Mesodermal cell (in vitro differentiated cells): ENCODE measurements around the gene FHIT.

Experiments used
- H3K27ac ChIP-seq: 2 replicates; pipeline ENCODE4 v1.7.0; 2013; ENCODE audit warnings: mild to moderate bottlenecking, low read depth, low read length, moderate library complexity; ENCODE audit not compliant: severe bottlenecking
- H3K36me3 ChIP-seq: 2 replicates; pipeline ENCODE4 v1.7.1; 2013; ENCODE audit warnings: mild to moderate bottlenecking, low read length, moderate library complexity; ENCODE audit not compliant: control insufficient read depth, insufficient read depth
- H3K4me1 ChIP-seq: one replicate; pipeline ENCODE4 v1.7.1; 2013; ENCODE audit warnings: mild to moderate bottlenecking, low read length; ENCODE audit not compliant: insufficient read depth, control insufficient read depth, poor library complexity, severe bottlenecking
- H3K4me3 ChIP-seq: 2 replicates; pipeline ENCODE4 v1.7.0; 2013; ENCODE audit warnings: low read length, control low read depth, mild to moderate bottlenecking; ENCODE audit not compliant: insufficient read depth, poor library complexity, severe bottlenecking; ENCODE audit errors: extremely low read depth
- H3K9me3 ChIP-seq: 2 replicates; pipeline ENCODE4 v1.7.1; 2013; ENCODE audit warnings: mild to moderate bottlenecking, low read length, moderate library complexity; ENCODE audit not compliant: control insufficient read depth
- WGBS, 2 experiments: methylation state at CpG; one replicate each; pipeline ENCODE4 v1.1.5; 2013; ENCODE audit warnings: missing lambda C conversion rate in 2 of 2; ENCODE audit not compliant: insufficient coverage in 2 of 2; 5-methylcytosine and 5-hydroxymethylcytosine counted together

The FHIT gene

GRCh38 chr3:60094392-60094947 lies 1156.8 kb downstream of the FHIT start:
- no peaks in the 10 kb centered on the region for H3K9me3 ChIP-seq
- no peaks in the 10 kb centered on the region for H3K36me3 ChIP-seq
- no peak overlapping the region for H3K4me3 ChIP-seq
- WGBS, 2 experiments, result 91 to 93% methylated on average over 2 to 3 of the region's 3 CpGs
- H3K4me1 ChIP-seq, result peaks cover 6% of the 10 kb centered on the region
- no peak overlapping the region for H3K27ac ChIP-seq

- whole genome bisulfite sequencing, 2 experiments, result no CpG with 5 or more reads among the region's 3 CpGs
- no peaks in the 10 kb centered on the region for H3K36me3 ChIP-seq
- no peak overlapping the region for H3K4me3 ChIP-seq
- H3K9me3 ChIP-seq, result peaks cover 5% of the 10 kb centered on the region
- no peaks in the 10 kb centered on the region for H3K4me1 ChIP-seq
- no peak overlapping the region for H3K27ac ChIP-seq
Observed at GRCh38 chr3:60090548-60090947, 1160.7 kb downstream of the FHIT start.

- Histone ChIP-seq H3K36me3 (no peaks in the 10 kb centered on the region), H3K4me3 (no peak overlapping the region), H3K27ac (no peak overlapping the region), H3K9me3 (peaks cover 6% of the 10 kb centered on the region), H3K4me1 (no peaks in the 10 kb centered on the region)
- 65% methylated on average over 2 of the region's 2 CpGs; no CpG with 5 or more reads in 1 of the 2 experiments for WGBS, 2 experiments
Observed at GRCh38 chr3:60086811-60087210, 1164.4 kb downstream of the FHIT start.

GRCh38 chr3:60085649-60086048 lies 1165.6 kb downstream of the FHIT start:
- Histone ChIP-seq H3K36me3 (no peaks in the 10 kb centered on the region), H3K27ac (no peak overlapping the region), H3K4me1 (no peaks in the 10 kb centered on the region), H3K4me3 (no peak overlapping the region), H3K9me3 (peaks cover 6% of the 10 kb centered on the region)

DNA sequence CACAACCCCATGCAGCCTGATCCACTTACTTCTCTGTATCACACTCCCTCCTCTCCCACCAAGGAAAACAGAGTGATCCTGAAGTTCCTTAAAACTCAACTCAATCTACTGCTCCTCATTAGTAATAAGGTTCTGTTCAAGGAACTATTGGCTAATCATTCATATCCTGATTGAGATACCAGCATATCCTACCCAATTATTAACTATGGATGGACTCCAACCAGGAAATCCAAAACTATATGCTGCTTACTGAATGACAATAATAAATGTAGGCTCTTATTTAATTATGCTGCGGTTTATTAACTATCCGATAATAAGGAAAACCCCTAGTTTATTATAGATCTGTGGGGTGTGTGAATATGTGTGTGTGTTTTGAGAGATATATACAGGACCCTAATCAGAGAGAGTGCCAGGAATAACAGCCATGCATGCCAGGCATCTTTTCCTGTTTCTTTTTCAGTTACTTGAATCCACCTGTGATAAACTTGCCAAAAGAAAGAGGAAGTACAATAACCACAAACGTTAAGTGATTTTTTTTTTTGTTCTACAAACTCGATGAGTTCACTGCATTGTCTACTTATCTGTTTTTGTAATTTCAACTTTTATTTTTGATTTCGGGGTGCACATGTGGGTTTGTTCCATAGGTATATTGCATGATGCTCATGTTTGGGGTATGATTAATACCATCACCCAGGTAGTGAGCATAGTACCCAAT lies 1169.7 kb downstream of the FHIT start:
- Histone ChIP-seq H3K27ac (no peak overlapping the region), H3K4me1 (no peaks in the 10 kb centered on the region), H3K9me3 (peaks cover 6% of the 10 kb centered on the region), H3K36me3 (no peaks in the 10 kb centered on the region), H3K4me3 (no peak overlapping the region)
- no CpG with 5 or more reads among the region's 5 CpGs for WGBS, 2 experiments

GRCh38 chr3:60080648-60081047 lies 1170.6 kb downstream of the FHIT start:
- no peak overlapping the region for H3K4me3 ChIP-seq
- 80 to 100% methylated on average over 1 of the region's 1 CpG for WGBS, 2 experiments
- H3K4me1 ChIP-seq, result no peaks in the 10 kb centered on the region
- H3K36me3 ChIP-seq, result no peaks in the 10 kb centered on the region
- peaks cover 2% of the 10 kb centered on the region for H3K9me3 ChIP-seq
- H3K27ac ChIP-seq, result no peak overlapping the region

DNA sequence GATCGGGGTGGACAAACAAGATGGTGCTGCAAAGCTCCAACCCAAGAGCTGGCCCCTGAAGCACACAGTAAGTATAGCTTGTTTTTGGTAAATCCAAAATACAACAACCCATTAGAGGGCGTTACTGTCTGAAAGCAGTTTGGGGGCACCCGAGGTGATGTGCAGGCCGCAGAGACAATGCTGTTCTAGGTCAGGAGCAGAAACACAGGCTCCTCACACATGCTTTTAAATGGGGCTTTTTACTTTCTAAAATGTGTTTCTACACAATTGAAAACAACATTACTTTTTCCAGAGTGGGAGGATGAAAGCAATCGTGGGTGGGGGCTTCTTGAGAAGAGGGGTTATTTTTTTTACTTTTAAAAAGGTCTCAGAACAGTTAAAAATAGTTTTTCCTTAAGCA lies 1172.2 kb downstream of the FHIT start:
- 70 to 79% methylated on average over 2 of the region's 5 CpGs for WGBS, 2 experiments
- H3K4me3 ChIP-seq, result no peak overlapping the region
- H3K4me1 ChIP-seq, result no peaks in the 10 kb centered on the region
- no peaks in the 10 kb centered on the region for H3K9me3 ChIP-seq
- no peaks in the 10 kb centered on the region for H3K36me3 ChIP-seq
- no peak overlapping the region for H3K27ac ChIP-seq

- no CpG with 5 or more reads among the region's 1 CpG for WGBS, 2 experiments
- Histone ChIP-seq H3K36me3 (no peaks in the 10 kb centered on the region), H3K4me1 (no peaks in the 10 kb centered on the region), H3K9me3 (no peaks in the 10 kb centered on the region), H3K4me3 (no peak overlapping the region), H3K27ac (no peak overlapping the region)
Observed at GRCh38 chr3:60076331-60076730, 1174.9 kb downstream of the FHIT start.

DNA sequence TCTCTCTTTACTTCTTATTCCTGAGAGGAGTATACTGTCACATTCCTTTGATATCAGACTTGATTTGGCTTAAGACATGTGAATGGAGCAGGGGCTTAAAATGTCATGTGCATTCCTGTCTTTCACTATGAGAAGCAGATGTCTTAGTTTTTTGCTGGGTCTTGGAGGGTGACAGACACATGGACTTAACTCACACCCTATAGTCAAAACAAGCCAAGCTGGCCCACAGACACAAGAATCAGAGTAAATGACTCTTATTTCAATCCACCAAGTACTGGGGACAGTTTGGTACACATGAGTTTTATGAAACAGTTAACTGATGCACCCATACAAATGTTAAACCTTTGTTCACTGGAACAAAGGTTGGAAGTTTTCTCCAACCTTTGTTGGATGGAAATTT lies 1177.3 kb downstream of the FHIT start:
- H3K4me1 ChIP-seq, result no peaks in the 10 kb centered on the region
- no peaks in the 10 kb centered on the region for H3K9me3 ChIP-seq
- H3K27ac ChIP-seq, result no peak overlapping the region
- no peak overlapping the region for H3K4me3 ChIP-seq
- H3K36me3 ChIP-seq, result no peaks in the 10 kb centered on the region

GRCh38 chr3:60073228-60073627 lies 1178.0 kb downstream of the FHIT start:
- H3K36me3 ChIP-seq, result no peaks in the 10 kb centered on the region
- H3K9me3 ChIP-seq, result no peaks in the 10 kb centered on the region
- no peak overlapping the region for H3K27ac ChIP-seq
- H3K4me1 ChIP-seq, result no peaks in the 10 kb centered on the region
- 91 to 93% methylated on average over 3 to 4 of the region's 4 CpGs for WGBS, 2 experiments
- H3K4me3 ChIP-seq, result no peak overlapping the region

DNA sequence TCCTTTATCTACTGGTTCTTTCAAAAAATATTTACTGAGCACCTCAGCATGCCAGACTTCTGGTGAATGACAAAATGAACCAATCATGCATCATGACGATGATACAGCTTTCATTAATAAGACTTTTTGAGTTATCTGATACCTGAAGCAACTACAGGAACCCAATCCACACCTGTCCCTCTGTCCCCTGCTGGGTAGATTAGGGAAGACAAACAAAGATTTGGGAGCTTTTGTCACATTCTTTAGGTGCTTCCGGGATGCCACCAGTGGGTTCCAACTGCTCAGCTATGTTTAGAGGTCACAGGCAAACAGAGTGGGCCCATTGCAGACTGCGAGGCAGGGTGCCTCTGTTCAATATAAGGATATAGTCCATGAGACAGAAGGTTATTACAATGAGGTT lies 1180.9 kb downstream of the FHIT start:
- peaks cover 2% of the 10 kb centered on the region for H3K4me1 ChIP-seq
- WGBS, 2 experiments, result 89 to 100% methylated on average over 1 to 2 of the region's 3 CpGs
- no peak overlapping the region for H3K27ac ChIP-seq
- no peaks in the 10 kb centered on the region for H3K9me3 ChIP-seq
- no peaks in the 10 kb centered on the region for H3K36me3 ChIP-seq
- H3K4me3 ChIP-seq, result no peak overlapping the region
